Left lung (tissue), 10 donors: ENCODE data around the gene STN1. TPM values are rescaled to one million over a fixed set of nuclear protein-coding genes. Genes with fewer than 3 reads are reported as not detected.

Experiments used
- ATAC-seq: fragments of 200-7000 bp; cut with Tn5 transposase; one replicate; pipeline ENCODE4 v1.9.1; 2020; ENCODE audit warnings: moderate library complexity
- DNase-seq, 4 donors: peaks; one replicate each; pipeline ENCODE4 v3.0.0-alpha.2; 2013 to 2020
- H3K27ac ChIP-seq, 2 donors: fragments of 200-600 bp; sonication (generic) in 1 of 2; one replicate each; pipeline versions ENCODE4 v1.5.0 to v1.8.0; 2020 to 2021
- H3K27me3 ChIP-seq, 2 donors: fragments of 200-600 bp; sonication (generic) in 1 of 2; one replicate each; pipeline versions ENCODE4 v1.5.0 to v1.8.0; 2020 to 2021
- H3K36me3 ChIP-seq, 2 donors: fragments of 200-600 bp; sonication (generic) in 1 of 2; one replicate each; pipeline versions ENCODE4 v1.5.0 to v1.8.0; 2020 to 2021
- H3K4me1 ChIP-seq, 2 donors: fragments of 200-600 bp; one replicate each; pipeline ENCODE4 v1.8.0; 2021
- H3K4me3 ChIP-seq, 2 donors: fragments of 200-600 bp; sonication (generic) in 1 of 2; one replicate each; pipeline versions ENCODE4 v1.5.0 to v1.8.0; 2020 to 2021; ENCODE audit warnings: mild to moderate bottlenecking in 1 of 2
- H3K9me3 ChIP-seq, 2 donors: fragments of 200-600 bp; sonication (generic) in 1 of 2; one replicate each; pipeline versions ENCODE4 v1.5.0 to v1.8.0; 2020 to 2021
- intact Hi-C, 2 donors: fragments of 100-400 bp; cut with DNase I; formaldehyde crosslinking; loops; one replicate each; pipeline versions ENCODE4 v1.11.2 to v1.14.2; 2022
- polyA plus RNA-seq, 6 donors: library from polyadenylated mRNA; unstranded; fragments of 120-200 nt; gene quantifications; one replicate each; pipeline ENCODE4 v1.2.1, GENCODE V29; 2013; ENCODE audit not compliant: insufficient read length in 6 of 6
- total RNA-seq, 2 donors: library from RNA; stranded (reverse); fragmentation: NEBNext Ultra II Directional; extraction: Animal tissue kit (Norgen Biotek cat#: 25700); gene quantifications; one replicate each; pipeline ENCODE4 v1.2.1, GENCODE V29; 2021
- TF ChIP-seq, protein P1 (sequence below), 2 donors: fragments of 200-600 bp; sonication (generic) in 1 of 2; IDR thresholded peaks; one replicate each; pipeline versions ENCODE4 v1.5.0 to v1.8.0; 2021; ENCODE audit warnings: antibody characterized with exemption in 2 of 2
- donor health status: DM: no; HTN: yes; CAD: no.
- donor health status: DM: no; HTN: no; CAD: no.

The STN1 gene
- total and polyA plus RNA-seq, 8 donors, result 26.3 to 62.8 (median 29.8) TPM

DNA sequence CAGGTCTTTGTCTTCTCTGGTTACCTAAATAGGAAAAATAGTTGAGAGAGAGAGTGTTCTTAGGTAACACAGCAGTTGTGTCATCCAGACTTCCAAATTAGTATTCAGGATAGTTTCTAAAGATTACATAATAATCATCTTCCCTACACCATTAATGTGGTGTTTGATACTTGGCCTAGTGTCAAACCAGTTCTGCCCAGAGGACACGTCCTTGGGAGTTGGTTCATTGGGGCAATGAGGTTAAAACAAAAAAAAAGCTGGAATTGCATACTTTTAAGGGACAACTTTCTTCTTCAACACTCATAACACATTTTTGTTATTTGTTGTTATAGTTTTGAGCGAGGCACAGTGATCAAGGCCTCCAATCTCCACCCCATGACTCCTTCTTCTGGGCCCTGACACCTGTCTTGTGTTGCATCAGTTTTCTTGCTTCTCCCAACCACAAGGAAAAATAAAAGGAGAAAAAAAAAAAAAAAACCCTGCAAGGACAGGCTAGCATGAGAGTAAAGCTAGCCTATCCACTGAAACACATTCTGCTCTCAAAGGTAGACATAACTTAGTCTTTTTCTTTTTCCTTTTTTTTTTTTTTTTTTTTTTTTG lies 28.8 kb downstream of the STN1 start:
- Histone ChIP-seq H3K27ac (peak overlapping the region; percentile 82 to 84), H3K4me3 (no peak overlapping the region), H3K9me3 (no peaks in the 10 kb centered on the region), H3K36me3 (peaks cover 0 to 55% of the 10 kb centered on the region in 2 donors), H3K27me3 (no peaks in the 10 kb centered on the region), H3K4me1 (peaks cover 16 to 66% of the 10 kb centered on the region in 2 donors)
- TF ChIP-seq, protein P1, sequence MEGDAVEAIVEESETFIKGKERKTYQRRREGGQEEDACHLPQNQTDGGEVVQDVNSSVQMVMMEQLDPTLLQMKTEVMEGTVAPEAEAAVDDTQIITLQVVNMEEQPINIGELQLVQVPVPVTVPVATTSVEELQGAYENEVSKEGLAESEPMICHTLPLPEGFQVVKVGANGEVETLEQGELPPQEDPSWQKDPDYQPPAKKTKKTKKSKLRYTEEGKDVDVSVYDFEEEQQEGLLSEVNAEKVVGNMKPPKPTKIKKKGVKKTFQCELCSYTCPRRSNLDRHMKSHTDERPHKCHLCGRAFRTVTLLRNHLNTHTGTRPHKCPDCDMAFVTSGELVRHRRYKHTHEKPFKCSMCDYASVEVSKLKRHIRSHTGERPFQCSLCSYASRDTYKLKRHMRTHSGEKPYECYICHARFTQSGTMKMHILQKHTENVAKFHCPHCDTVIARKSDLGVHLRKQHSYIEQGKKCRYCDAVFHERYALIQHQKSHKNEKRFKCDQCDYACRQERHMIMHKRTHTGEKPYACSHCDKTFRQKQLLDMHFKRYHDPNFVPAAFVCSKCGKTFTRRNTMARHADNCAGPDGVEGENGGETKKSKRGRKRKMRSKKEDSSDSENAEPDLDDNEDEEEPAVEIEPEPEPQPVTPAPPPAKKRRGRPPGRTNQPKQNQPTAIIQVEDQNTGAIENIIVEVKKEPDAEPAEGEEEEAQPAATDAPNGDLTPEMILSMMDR (IDR thresholded peaks at IDR 0.05), result no peak
- ATAC-seq (no peak), DNase-seq (no peak)
- intact Hi-C loops, result loop anchor here in 1 of 2 donors (10.0 kb wide), 1 partner anchor 326 kb away; no protein-coding TSS in a partner anchor

GRCh38 chr10:103888113-103888841 lies 29.7 kb downstream of the STN1 start:
- intact Hi-C loops, result loop anchor here in 1 of 2 donors (10.0 kb wide), 1 partner anchor 327 kb away; no protein-coding TSS in a partner anchor
- peaks cover 0 to 63% of the 10 kb centered on the region in 2 donors for H3K36me3 ChIP-seq

DNA sequence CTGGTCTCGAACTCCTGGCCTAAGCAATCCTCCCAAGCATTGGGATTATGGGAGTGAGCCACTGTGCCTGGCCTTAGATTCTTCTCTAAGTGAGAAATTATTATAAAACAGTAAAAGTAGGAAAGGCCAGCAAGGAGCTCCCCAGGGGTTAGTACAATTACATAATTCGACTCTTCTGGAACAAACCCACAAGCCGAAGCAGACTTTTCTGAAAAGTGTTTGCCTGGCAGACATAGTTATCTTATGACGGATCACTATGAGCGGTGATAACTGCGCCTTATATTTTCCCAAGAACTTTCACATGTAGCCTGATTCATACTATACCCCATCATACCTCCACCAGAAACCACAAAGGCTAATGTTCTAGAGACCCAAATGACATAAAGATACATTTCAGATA lies 32.4 kb downstream of the STN1 start:
- H3K4me1 ChIP-seq, result peaks cover 6 to 30% of the 10 kb centered on the region in 2 donors
- DNase-seq, result no peak
- H3K27me3 ChIP-seq, result no peaks in the 10 kb centered on the region
- no peak for ATAC-seq
- H3K9me3 ChIP-seq, result no peaks in the 10 kb centered on the region
- H3K4me3 ChIP-seq, result no peak overlapping the region
- H3K36me3 ChIP-seq, result peaks cover 0 to 66% of the 10 kb centered on the region in 2 donors
- no peak overlapping the region for H3K27ac ChIP-seq
- intact Hi-C loops, result loop anchor here in 1 of 2 donors (10.0 kb wide), 1 partner anchor 329 kb away; no protein-coding TSS in a partner anchor
- TF ChIP-seq, protein P1 (IDR thresholded peaks at IDR 0.05), result no peak

More at GRCh38 chr10:103888113-103888841, 29.7 kb downstream of the STN1 start:
- TF ChIP-seq, protein P1 (IDR thresholded peaks at IDR 0.05), result peak; percentile 83 to 85
- DNase-seq, result peak; percentile 62 to 83 (median 70)
- Histone ChIP-seq H3K4me1 (peaks cover 6 to 56% of the 10 kb centered on the region in 2 donors), H3K9me3 (no peaks in the 10 kb centered on the region), H3K27me3 (no peaks in the 10 kb centered on the region), H3K4me3 (no peak overlapping the region), H3K27ac (peak overlapping the region; percentile 82 to 84)
- ATAC-seq, result peak; percentile 63

- H3K27me3 ChIP-seq, result no peaks in the 10 kb centered on the region
- TF ChIP-seq, protein P1 (IDR thresholded peaks at IDR 0.05), result peak; percentile 61 to 79
- peaks cover 6 to 21% of the 10 kb centered on the region in 2 donors for H3K4me1 ChIP-seq
- H3K4me3 ChIP-seq, result no peak overlapping the region
- H3K27ac ChIP-seq, result no peak overlapping the region
- DNase-seq (peak in 1 of 4 donors; percentile 63), ATAC-seq (peak; percentile 81)
- intact Hi-C loops, result loop anchor here in 1 of 2 donors (10.0 kb wide), 1 partner anchor 330 kb away; no protein-coding TSS in a partner anchor
- H3K36me3 ChIP-seq, result peaks cover 0 to 76% of the 10 kb centered on the region in 2 donors
- no peaks in the 10 kb centered on the region for H3K9me3 ChIP-seq
These were observed 33.3 kb downstream of the STN1 start for GRCh38 chr10:103884681-103885139.
